ENCODE results near the gene C2orf49. TPM values are rescaled to one million over a fixed set of nuclear protein-coding genes. Genes with fewer than 3 reads are reported as not detected.

The C2orf49 gene
- total and polyA plus RNA-seq, 5 donors from 2014 or later, result 11.0 to 19.5 (median 11.7) TPM

- peaks cover 0 to 1% (median 0%) of the 10 kb centered on the region in 7 donors for H3K9me3 Mint-ChIP-seq
- no peak overlapping the region for H3K4me3 Mint-ChIP-seq
- DNase-seq, result no peak
- H3K27me3 Mint-ChIP-seq, result peaks cover 8% of the 10 kb centered on the region
- Histone ChIP-seq H3K36me3 (ENCODE audit: control insufficient read depth, insufficient read depth, low read length) (no peaks in the 10 kb centered on the region), H3K4me3 (ENCODE audit: low read depth, low read length) (no peak overlapping the region), H3K27me3 (ENCODE audit: control insufficient read depth, insufficient read depth, low read length) (no peaks in the 10 kb centered on the region), H3K4me1 (ENCODE audit: control insufficient read depth, insufficient read depth, low read length, poor library complexity, severe bottlenecking) (no peaks in the 10 kb centered on the region), H3K27ac (ENCODE audit: insufficient read depth, low read length, poor library complexity, severe bottlenecking) (no peak overlapping the region), H3K9me3 (ENCODE audit: control insufficient read depth in 2 of 2, low read length in 2 of 2) (no peaks in the 10 kb centered on the region)
- no peaks in the 10 kb centered on the region for H3K36me3 Mint-ChIP-seq
- H3K27ac Mint-ChIP-seq, result no peak overlapping the region
- no peaks in the 10 kb centered on the region for H3K4me1 Mint-ChIP-seq
- ATAC-seq (ENCODE audit: low read depth in 2 of 2), result no peak
These were observed 43.2 kb downstream of the C2orf49 start for GRCh38 chr2:105380432-105381100.

GRCh38 chr2:105381101-105381668, 43.8 kb downstream of the C2orf49 start:
- peaks cover 0 to 1% (median 0%) of the 10 kb centered on the region in 7 donors for H3K9me3 Mint-ChIP-seq
- Histone ChIP-seq H3K4me3 (ENCODE audit: low read depth, low read length) (no peak overlapping the region), H3K27me3 (ENCODE audit: control insufficient read depth, insufficient read depth, low read length) (no peaks in the 10 kb centered on the region), H3K27ac (ENCODE audit: insufficient read depth, low read length, poor library complexity, severe bottlenecking) (no peak overlapping the region), H3K9me3 (ENCODE audit: control insufficient read depth in 2 of 2, low read length in 2 of 2) (no peaks in the 10 kb centered on the region), H3K36me3 (ENCODE audit: control insufficient read depth, insufficient read depth, low read length) (no peaks in the 10 kb centered on the region), H3K4me1 (ENCODE audit: control insufficient read depth, insufficient read depth, low read length, poor library complexity, severe bottlenecking) (no peaks in the 10 kb centered on the region)
- no peak for ATAC-seq (ENCODE audit: low read depth in 2 of 2)
- H3K4me1 Mint-ChIP-seq, result no peaks in the 10 kb centered on the region
- no peaks in the 10 kb centered on the region for H3K36me3 Mint-ChIP-seq
- H3K4me3 Mint-ChIP-seq, result no peak overlapping the region
- peaks cover 8% of the 10 kb centered on the region for H3K27me3 Mint-ChIP-seq
- no peak overlapping the region for H3K27ac Mint-ChIP-seq
- no peak for DNase-seq

- no peaks in the 10 kb centered on the region for H3K4me1 ChIP-seq (ENCODE audit: control insufficient read depth, insufficient read depth, low read length, poor library complexity, severe bottlenecking)
- no peaks in the 10 kb centered on the region for H3K9me3 ChIP-seq (ENCODE audit: control insufficient read depth in 2 of 2, low read length in 2 of 2)
- H3K36me3 ChIP-seq (ENCODE audit: control insufficient read depth, insufficient read depth, low read length), result no peaks in the 10 kb centered on the region
- H3K4me3 ChIP-seq (ENCODE audit: low read depth, low read length), result no peak overlapping the region
- no peaks in the 10 kb centered on the region for H3K4me1 Mint-ChIP-seq
- H3K4me3 Mint-ChIP-seq, result no peak overlapping the region
- H3K27ac ChIP-seq (ENCODE audit: insufficient read depth, low read length, poor library complexity, severe bottlenecking), result no peak overlapping the region
- no peak overlapping the region for H3K27ac Mint-ChIP-seq
- H3K27me3 Mint-ChIP-seq, result peaks cover 8% of the 10 kb centered on the region
- H3K9me3 Mint-ChIP-seq, result peaks cover 0 to 1% (median 0%) of the 10 kb centered on the region in 7 donors
- ATAC-seq (ENCODE audit: low read depth in 2 of 2), result no peak
- no peaks in the 10 kb centered on the region for H3K27me3 ChIP-seq (ENCODE audit: control insufficient read depth, insufficient read depth, low read length)
- DNase-seq, result no peak
- H3K36me3 Mint-ChIP-seq, result no peaks in the 10 kb centered on the region
These were observed 44.8 kb downstream of the C2orf49 start for GRCh38 chr2:105382177-105382576.

GRCh38 chr2:105383432-105384166, 46.3 kb downstream of the C2orf49 start:
- Mint-ChIP-seq H3K9me3 (peaks cover 0 to 1% (median 0%) of the 10 kb centered on the region in 7 donors), H3K27ac (no peak overlapping the region), H3K4me1 (no peaks in the 10 kb centered on the region), H3K36me3 (no peaks in the 10 kb centered on the region), H3K27me3 (peaks cover 8% of the 10 kb centered on the region), H3K4me3 (no peak overlapping the region)
- Histone ChIP-seq H3K9me3 (ENCODE audit: control insufficient read depth in 2 of 2, low read length in 2 of 2) (no peaks in the 10 kb centered on the region), H3K36me3 (ENCODE audit: control insufficient read depth, insufficient read depth, low read length) (no peaks in the 10 kb centered on the region), H3K27me3 (ENCODE audit: control insufficient read depth, insufficient read depth, low read length) (no peaks in the 10 kb centered on the region), H3K27ac (ENCODE audit: insufficient read depth, low read length, poor library complexity, severe bottlenecking) (no peak overlapping the region), H3K4me3 (ENCODE audit: low read depth, low read length) (no peak overlapping the region), H3K4me1 (ENCODE audit: control insufficient read depth, insufficient read depth, low read length, poor library complexity, severe bottlenecking) (no peaks in the 10 kb centered on the region)
- DNase-seq, result no peak
- no peak for ATAC-seq (ENCODE audit: low read depth in 2 of 2)

- H3K9me3 ChIP-seq (ENCODE audit: control insufficient read depth in 2 of 2, low read length in 2 of 2), result no peaks in the 10 kb centered on the region
- Mint-ChIP-seq H3K4me1 (no peaks in the 10 kb centered on the region), H3K27ac (no peak overlapping the region), H3K36me3 (no peaks in the 10 kb centered on the region), H3K9me3 (peaks cover 0 to 1% (median 0%) of the 10 kb centered on the region in 7 donors), H3K27me3 (peaks cover 8% of the 10 kb centered on the region), H3K4me3 (no peak overlapping the region)
- no peaks in the 10 kb centered on the region for H3K36me3 ChIP-seq (ENCODE audit: control insufficient read depth, insufficient read depth, low read length)
- no peaks in the 10 kb centered on the region for H3K4me1 ChIP-seq (ENCODE audit: control insufficient read depth, insufficient read depth, low read length, poor library complexity, severe bottlenecking)
- DNase-seq, result no peak
- H3K27ac ChIP-seq (ENCODE audit: insufficient read depth, low read length, poor library complexity, severe bottlenecking), result no peak overlapping the region
- no peak overlapping the region for H3K4me3 ChIP-seq (ENCODE audit: low read depth, low read length)
- ATAC-seq (ENCODE audit: low read depth in 2 of 2), result no peak
- H3K27me3 ChIP-seq (ENCODE audit: control insufficient read depth, insufficient read depth, low read length), result no peaks in the 10 kb centered on the region
These were observed 46.9 kb downstream of the C2orf49 start for GRCh38 chr2:105384216-105384615.

GRCh38 chr2:105384861-105385260, 47.5 kb downstream of the C2orf49 start:
- Mint-ChIP-seq H3K27me3 (peaks cover 5% of the 10 kb centered on the region), H3K36me3 (no peaks in the 10 kb centered on the region), H3K4me1 (no peaks in the 10 kb centered on the region), H3K9me3 (peaks cover 0 to 1% (median 0%) of the 10 kb centered on the region in 7 donors), H3K27ac (no peak overlapping the region), H3K4me3 (no peak overlapping the region)
- H3K4me1 ChIP-seq (ENCODE audit: control insufficient read depth, insufficient read depth, low read length, poor library complexity, severe bottlenecking), result no peaks in the 10 kb centered on the region
- no peaks in the 10 kb centered on the region for H3K27me3 ChIP-seq (ENCODE audit: control insufficient read depth, insufficient read depth, low read length)
- ATAC-seq (ENCODE audit: low read depth in 2 of 2) (no peak), DNase-seq (no peak)
- H3K9me3 ChIP-seq (ENCODE audit: control insufficient read depth in 2 of 2, low read length in 2 of 2), result no peaks in the 10 kb centered on the region
- no peaks in the 10 kb centered on the region for H3K36me3 ChIP-seq (ENCODE audit: control insufficient read depth, insufficient read depth, low read length)
- H3K4me3 ChIP-seq (ENCODE audit: low read depth, low read length), result no peak overlapping the region
- no peak overlapping the region for H3K27ac ChIP-seq (ENCODE audit: insufficient read depth, low read length, poor library complexity, severe bottlenecking)

GRCh38 chr2:105385731-105386540, 48.6 kb downstream of the C2orf49 start:
- H3K4me3 ChIP-seq (ENCODE audit: low read depth, low read length), result no peak overlapping the region
- no peak for ATAC-seq (ENCODE audit: low read depth in 2 of 2)
- peaks cover 5% of the 10 kb centered on the region for H3K27me3 Mint-ChIP-seq
- H3K4me3 Mint-ChIP-seq, result no peak overlapping the region
- peaks cover 0 to 1% (median 0%) of the 10 kb centered on the region in 7 donors for H3K9me3 Mint-ChIP-seq
- H3K36me3 ChIP-seq (ENCODE audit: control insufficient read depth, insufficient read depth, low read length), result no peaks in the 10 kb centered on the region
- DNase-seq, result no peak
- H3K4me1 Mint-ChIP-seq, result no peaks in the 10 kb centered on the region
- H3K36me3 Mint-ChIP-seq, result no peaks in the 10 kb centered on the region
- H3K27me3 ChIP-seq (ENCODE audit: control insufficient read depth, insufficient read depth, low read length), result no peaks in the 10 kb centered on the region
- no peak overlapping the region for H3K27ac Mint-ChIP-seq
- H3K4me1 ChIP-seq (ENCODE audit: control insufficient read depth, insufficient read depth, low read length, poor library complexity, severe bottlenecking), result no peaks in the 10 kb centered on the region
- H3K27ac ChIP-seq (ENCODE audit: insufficient read depth, low read length, poor library complexity, severe bottlenecking), result no peak overlapping the region
- H3K9me3 ChIP-seq (ENCODE audit: control insufficient read depth in 2 of 2, low read length in 2 of 2), result no peaks in the 10 kb centered on the region
